ENCODE measurements around the gene AKAP12.
"Not testable (repeated sequence)": the region's sequence is repeated elsewhere in the genome, so short reads cannot be mapped to it uniquely, and the experiment has no call there.

AKAP12 gene

GRCh38 chr6:151307501-151307900 is 67.7 kb downstream of the AKAP12 start:
- DNase-seq (ENCODE audit: low spot score): no peak
- TF ChIP-seq, protein P1, sequence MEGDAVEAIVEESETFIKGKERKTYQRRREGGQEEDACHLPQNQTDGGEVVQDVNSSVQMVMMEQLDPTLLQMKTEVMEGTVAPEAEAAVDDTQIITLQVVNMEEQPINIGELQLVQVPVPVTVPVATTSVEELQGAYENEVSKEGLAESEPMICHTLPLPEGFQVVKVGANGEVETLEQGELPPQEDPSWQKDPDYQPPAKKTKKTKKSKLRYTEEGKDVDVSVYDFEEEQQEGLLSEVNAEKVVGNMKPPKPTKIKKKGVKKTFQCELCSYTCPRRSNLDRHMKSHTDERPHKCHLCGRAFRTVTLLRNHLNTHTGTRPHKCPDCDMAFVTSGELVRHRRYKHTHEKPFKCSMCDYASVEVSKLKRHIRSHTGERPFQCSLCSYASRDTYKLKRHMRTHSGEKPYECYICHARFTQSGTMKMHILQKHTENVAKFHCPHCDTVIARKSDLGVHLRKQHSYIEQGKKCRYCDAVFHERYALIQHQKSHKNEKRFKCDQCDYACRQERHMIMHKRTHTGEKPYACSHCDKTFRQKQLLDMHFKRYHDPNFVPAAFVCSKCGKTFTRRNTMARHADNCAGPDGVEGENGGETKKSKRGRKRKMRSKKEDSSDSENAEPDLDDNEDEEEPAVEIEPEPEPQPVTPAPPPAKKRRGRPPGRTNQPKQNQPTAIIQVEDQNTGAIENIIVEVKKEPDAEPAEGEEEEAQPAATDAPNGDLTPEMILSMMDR (IDR thresholded peaks at IDR 0.05; ENCODE audit: extremely low read depth, insufficient read depth, missing control alignments): no peak
- in situ Hi-C loops (cut with MboI; ENCODE audit: low pct_unique_long_range_greater_than_20kb, low sequenced_read_pairs, unreplicated experiment): no loop called here

DNA sequence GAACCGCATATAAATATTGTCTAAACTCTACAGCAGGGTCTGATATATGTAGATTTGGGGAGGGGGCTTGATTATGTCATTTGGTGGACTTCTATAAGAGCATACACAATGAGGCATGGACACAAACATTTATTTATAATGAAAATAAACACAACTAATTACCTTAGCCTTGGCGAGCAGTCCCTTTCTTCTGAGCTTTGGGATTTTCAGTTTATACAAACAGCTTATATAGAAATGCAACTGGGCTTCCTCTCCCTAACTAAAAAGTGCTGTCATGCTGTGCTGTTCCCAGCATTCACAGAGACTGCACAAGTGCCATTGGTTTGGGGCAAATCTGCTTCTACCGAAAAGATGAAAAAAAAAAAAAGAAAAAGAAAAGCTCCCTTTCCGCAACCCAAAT is 69.9 kb downstream of the AKAP12 start:
- no peak for DNase-seq (ENCODE audit: low spot score)
- TF ChIP-seq, protein P1 (IDR thresholded peaks at IDR 0.05; ENCODE audit: extremely low read depth, insufficient read depth, missing control alignments): no peak
- in situ Hi-C loops (cut with MboI; ENCODE audit: low pct_unique_long_range_greater_than_20kb, low sequenced_read_pairs, unreplicated experiment): no loop called here

GRCh38 chr6:151310279-151310678 is 70.5 kb downstream of the AKAP12 start:
- in situ Hi-C loops (cut with MboI; ENCODE audit: low pct_unique_long_range_greater_than_20kb, low sequenced_read_pairs, unreplicated experiment): no loop called here
- no peak for DNase-seq (ENCODE audit: low spot score)
- TF ChIP-seq, protein P1 (IDR thresholded peaks at IDR 0.05; ENCODE audit: extremely low read depth, insufficient read depth, missing control alignments): no peak

DNA sequence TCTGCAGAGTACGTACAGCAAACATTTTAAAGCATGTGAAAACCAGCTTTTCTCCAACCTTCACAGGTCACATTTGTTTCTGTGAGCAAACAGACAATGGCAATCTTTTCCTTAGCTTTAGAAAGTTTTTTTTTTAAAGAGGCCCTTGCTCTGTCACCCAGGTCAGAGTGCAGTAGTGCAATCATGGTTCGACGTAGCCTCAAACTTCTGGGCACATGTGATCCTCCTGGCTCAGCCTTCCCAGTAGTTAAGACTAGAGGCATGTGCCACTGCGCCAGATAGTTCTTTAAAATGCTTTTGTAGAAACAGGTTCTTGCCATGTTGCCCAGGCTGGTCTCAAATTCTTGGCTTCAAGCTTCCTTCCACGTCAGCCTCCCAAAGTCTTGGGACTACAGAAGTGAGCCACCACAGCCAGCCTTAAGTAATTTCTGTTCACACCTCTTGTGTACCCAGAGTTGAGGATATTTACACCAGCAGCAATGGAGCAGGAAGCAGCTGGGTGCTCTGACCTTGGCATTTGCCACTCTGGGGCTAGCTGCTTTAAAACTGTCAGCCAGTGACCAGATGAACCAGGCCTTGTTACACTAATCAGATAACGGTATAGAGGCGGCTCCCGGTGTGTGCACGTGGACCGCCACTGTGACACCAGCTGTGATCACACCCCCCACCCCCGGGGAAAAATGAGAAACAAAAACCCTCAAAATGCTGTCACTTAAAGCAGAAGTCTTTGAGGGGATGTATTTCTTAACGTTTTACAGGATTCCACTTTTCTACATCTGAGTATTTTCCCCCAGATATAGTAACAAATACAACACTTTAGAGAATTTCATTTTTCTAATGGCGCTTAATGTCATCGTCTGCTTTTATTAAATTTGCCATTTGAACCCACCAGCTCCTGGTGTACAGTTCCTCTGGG is 71.3 kb downstream of the AKAP12 start:
- in situ Hi-C loops (cut with MboI; ENCODE audit: low pct_unique_long_range_greater_than_20kb, low sequenced_read_pairs, unreplicated experiment): no loop called here
- DNase-seq (ENCODE audit: low spot score): no peak
- TF ChIP-seq, protein P1 (IDR thresholded peaks at IDR 0.05; ENCODE audit: extremely low read depth, insufficient read depth, missing control alignments): no peak

DNA sequence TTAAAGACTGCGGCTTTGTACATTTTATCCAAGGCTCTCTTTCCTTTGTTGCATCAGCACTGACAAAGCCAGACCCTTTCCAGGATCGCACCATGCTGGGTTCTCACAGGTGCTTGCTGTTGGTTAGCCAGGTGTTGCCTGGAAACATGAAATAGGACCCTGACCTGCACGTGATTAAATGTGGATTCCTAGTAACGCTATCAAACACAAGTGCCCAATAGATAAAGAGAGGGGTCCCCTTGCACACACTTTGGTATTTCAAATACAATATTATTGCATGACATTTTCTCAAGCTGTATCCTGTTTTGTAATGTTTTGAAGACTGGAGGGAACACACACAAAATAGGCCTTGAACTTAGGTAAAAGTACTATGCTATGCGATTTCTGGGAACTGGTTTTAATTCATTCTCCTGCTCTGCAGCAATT is 73.3 kb downstream of the AKAP12 start:
- TF ChIP-seq, protein P1 (IDR thresholded peaks at IDR 0.05; ENCODE audit: extremely low read depth, insufficient read depth, missing control alignments): no peak
- no peak for DNase-seq (ENCODE audit: low spot score)
- in situ Hi-C loops (cut with MboI; ENCODE audit: low pct_unique_long_range_greater_than_20kb, low sequenced_read_pairs, unreplicated experiment): no loop called here

- DNase-seq (ENCODE audit: low spot score); in situ Hi-C loops (cut with MboI; ENCODE audit: low pct_unique_long_range_greater_than_20kb, low sequenced_read_pairs, unreplicated experiment): not testable (repeated sequence)
Observed at GRCh38 chr6:151315661-151316060, 75.9 kb downstream of the AKAP12 start.

Measured in GM13977 (cell line).